PC-3 (cell line): Measurements from ENCODE around the gene TBCEL.

Experiments
- EZH2 ChIP-seq: fragments of 300-600 bp; sonication (generic); IDR thresholded peaks from one replicate; pipeline ENCODE4 v1.6.1; 2017; ENCODE audit warnings: antibody characterized with exemption, mild to moderate bottlenecking, low read length; ENCODE audit not compliant: unreplicated experiment
- TF ChIP-seq, protein P1 (sequence below): fragments of 300-600 bp; sonication (generic); conservative IDR thresholded peaks from 2 replicates; pipeline ENCODE4 v1.5.1; 2017; ENCODE audit warnings: antibody characterized with exemption, low read depth, mild to moderate bottlenecking, low read length

DNA sequence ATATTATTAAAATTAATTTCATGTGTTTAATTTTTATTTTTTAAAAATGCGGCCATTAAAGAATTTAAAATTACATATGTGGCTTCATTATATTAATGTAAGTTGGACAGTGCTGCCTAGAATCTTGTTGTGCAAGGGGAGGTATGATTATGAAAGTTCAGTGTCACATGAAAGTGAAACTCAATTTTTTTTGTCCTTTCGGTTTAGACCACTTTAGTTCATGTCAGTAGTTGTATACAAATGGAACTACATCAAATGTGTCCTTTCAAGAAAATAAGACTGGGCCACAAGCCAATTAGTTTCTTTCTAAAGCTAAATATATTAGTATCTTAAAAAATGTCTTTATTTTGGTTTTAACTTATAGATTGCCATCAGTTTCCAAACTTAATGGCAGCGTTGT, 35.7 kb downstream of the TBCEL start:
- TF ChIP-seq, protein P1, sequence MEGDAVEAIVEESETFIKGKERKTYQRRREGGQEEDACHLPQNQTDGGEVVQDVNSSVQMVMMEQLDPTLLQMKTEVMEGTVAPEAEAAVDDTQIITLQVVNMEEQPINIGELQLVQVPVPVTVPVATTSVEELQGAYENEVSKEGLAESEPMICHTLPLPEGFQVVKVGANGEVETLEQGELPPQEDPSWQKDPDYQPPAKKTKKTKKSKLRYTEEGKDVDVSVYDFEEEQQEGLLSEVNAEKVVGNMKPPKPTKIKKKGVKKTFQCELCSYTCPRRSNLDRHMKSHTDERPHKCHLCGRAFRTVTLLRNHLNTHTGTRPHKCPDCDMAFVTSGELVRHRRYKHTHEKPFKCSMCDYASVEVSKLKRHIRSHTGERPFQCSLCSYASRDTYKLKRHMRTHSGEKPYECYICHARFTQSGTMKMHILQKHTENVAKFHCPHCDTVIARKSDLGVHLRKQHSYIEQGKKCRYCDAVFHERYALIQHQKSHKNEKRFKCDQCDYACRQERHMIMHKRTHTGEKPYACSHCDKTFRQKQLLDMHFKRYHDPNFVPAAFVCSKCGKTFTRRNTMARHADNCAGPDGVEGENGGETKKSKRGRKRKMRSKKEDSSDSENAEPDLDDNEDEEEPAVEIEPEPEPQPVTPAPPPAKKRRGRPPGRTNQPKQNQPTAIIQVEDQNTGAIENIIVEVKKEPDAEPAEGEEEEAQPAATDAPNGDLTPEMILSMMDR = no peak
- no peak for TF ChIP-seq EZH2
